Measurements from ENCODE around the gene TMEM218.

Gene TMEM218

GRCh38 chr11:125053167-125053566 lies 58.3 kb downstream of the TMEM218 start:
- H3K9ac ChIP-seq (ENCODE audit: low read length) = no peak overlapping the region
- no peaks in the 10 kb centered on the region for H3K36me3 ChIP-seq (ENCODE audit: control insufficient read depth, insufficient read depth, low read length)
- H3K27me3 ChIP-seq (ENCODE audit: control insufficient read depth, insufficient read depth, low read length) = no peaks in the 10 kb centered on the region
- no peak overlapping the region for H3K27ac ChIP-seq (ENCODE audit: low read depth, low read length)
- H3K4me3 ChIP-seq (ENCODE audit: low read length) = no peak overlapping the region
- no peaks in the 10 kb centered on the region for H3K4me1 ChIP-seq (ENCODE audit: control insufficient read depth, insufficient read depth, low read length)

GRCh38 chr11:125052047-125052446 lies 59.4 kb downstream of the TMEM218 start:
- H3K4me3 ChIP-seq (ENCODE audit: low read length) = no peak overlapping the region
- no peak overlapping the region for H3K9ac ChIP-seq (ENCODE audit: low read length)
- no peak overlapping the region for H3K27ac ChIP-seq (ENCODE audit: low read depth, low read length)
- no peaks in the 10 kb centered on the region for H3K36me3 ChIP-seq (ENCODE audit: control insufficient read depth, insufficient read depth, low read length)
- H3K27me3 ChIP-seq (ENCODE audit: control insufficient read depth, insufficient read depth, low read length) = no peaks in the 10 kb centered on the region
- H3K4me1 ChIP-seq (ENCODE audit: control insufficient read depth, insufficient read depth, low read length) = no peaks in the 10 kb centered on the region

DNA sequence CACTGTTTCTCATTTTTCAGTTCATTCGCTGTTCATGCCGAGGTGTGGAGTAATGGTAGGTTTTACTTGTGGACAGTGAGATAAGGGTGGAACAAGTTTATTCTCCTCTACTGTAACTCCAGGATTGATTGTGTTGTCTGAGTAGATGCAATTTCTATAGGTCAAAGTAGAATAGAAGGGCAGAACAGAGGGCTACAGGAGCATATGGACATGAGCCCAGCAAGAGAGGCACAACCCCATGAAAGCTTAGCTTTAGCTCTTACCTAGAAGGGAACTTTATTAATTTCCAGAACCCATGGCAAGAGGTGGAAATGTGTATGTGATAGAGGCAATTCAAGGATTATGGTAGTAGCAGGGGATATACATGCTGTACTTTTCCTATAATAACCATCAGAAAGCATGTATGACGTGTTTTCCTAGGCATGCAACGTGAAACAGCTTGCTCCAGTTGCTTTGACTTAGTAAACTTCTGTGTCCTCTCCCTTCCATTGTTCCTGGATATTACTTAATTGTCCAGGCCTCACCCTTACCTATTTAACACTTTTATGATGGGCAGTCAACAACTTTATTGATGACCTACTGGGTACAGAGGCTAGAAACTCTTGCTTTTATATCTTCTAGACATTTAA lies 62.1 kb downstream of the TMEM218 start:
- H3K36me3 ChIP-seq (ENCODE audit: control insufficient read depth, insufficient read depth, low read length) = no peaks in the 10 kb centered on the region
- no peaks in the 10 kb centered on the region for H3K27me3 ChIP-seq (ENCODE audit: control insufficient read depth, insufficient read depth, low read length)
- H3K9ac ChIP-seq (ENCODE audit: low read length) = no peak overlapping the region
- no peak overlapping the region for H3K27ac ChIP-seq (ENCODE audit: low read depth, low read length)
- no peak overlapping the region for H3K4me3 ChIP-seq (ENCODE audit: low read length)
- no peaks in the 10 kb centered on the region for H3K4me1 ChIP-seq (ENCODE audit: control insufficient read depth, insufficient read depth, low read length)
